Transverse colon (tissue), 4 donors: ENCODE results near the gene CELSR2.

Source experiments
- CTCF ChIP-seq, 5 experiments: fragments of 200-600 bp in 3 of 5; fragments of 450-650 bp in 2 of 5; sonication (generic) in 3 of 5; IDR thresholded peaks; 1 replicate in 2 of 5; 2 replicates in 3 of 5; pipeline ENCODE4 v1.5.1; 2016 to 2017; ENCODE audit warnings: antibody characterized with exemption in 5 of 5, inconsistent platforms in 3 of 5, mild to moderate bottlenecking in 2 of 5, moderate library complexity in 1 of 5
- POLR2AphosphoS5 ChIP-seq, 3 donors: sonication (generic); formaldehyde crosslinking; IDR thresholded peaks; one replicate each; pipeline ENCODE4 v1.6.1; 2016; ENCODE audit warnings: antibody characterized with exemption in 3 of 3

GRCh38 chr1:109262231-109263055, 13.1 kb downstream of the CELSR2 start:
- TF ChIP-seq POLR2AphosphoS5 (IDR thresholded peaks at IDR 0.05) (no peak), CTCF (IDR thresholded peaks at IDR 0.05) (no peak)
